ENCODE measurements around the gene POGZ.

DNA sequence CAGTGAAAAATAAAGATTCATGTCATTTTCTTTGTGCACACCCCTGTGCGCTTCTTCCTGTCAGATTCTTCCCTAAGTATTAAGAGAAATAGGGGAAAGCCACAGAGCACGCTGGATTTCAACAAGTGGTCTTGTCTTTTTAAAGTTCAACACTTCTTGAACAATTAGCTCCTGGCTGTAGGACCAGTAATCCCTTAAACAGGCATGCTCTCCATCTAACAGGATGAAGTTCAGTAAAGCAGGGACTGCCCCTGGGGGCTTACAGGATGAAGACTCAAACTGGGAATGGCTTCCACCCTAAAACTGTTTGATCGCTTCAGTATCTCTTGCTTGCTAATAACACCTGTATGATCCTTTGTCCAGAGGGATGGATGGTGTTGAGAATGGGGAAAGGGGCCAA lies 55.7 kb downstream of the POGZ start:
- TF ChIP-seq, protein P1, sequence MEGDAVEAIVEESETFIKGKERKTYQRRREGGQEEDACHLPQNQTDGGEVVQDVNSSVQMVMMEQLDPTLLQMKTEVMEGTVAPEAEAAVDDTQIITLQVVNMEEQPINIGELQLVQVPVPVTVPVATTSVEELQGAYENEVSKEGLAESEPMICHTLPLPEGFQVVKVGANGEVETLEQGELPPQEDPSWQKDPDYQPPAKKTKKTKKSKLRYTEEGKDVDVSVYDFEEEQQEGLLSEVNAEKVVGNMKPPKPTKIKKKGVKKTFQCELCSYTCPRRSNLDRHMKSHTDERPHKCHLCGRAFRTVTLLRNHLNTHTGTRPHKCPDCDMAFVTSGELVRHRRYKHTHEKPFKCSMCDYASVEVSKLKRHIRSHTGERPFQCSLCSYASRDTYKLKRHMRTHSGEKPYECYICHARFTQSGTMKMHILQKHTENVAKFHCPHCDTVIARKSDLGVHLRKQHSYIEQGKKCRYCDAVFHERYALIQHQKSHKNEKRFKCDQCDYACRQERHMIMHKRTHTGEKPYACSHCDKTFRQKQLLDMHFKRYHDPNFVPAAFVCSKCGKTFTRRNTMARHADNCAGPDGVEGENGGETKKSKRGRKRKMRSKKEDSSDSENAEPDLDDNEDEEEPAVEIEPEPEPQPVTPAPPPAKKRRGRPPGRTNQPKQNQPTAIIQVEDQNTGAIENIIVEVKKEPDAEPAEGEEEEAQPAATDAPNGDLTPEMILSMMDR (IDR thresholded peaks at IDR 0.05): no peak
- TF ChIP-seq POLR2AphosphoS5 (IDR thresholded peaks at IDR 0.05): no peak

Measured in gastroesophageal sphincter (tissue), 3 donors.